Measurements from ENCODE around the gene LRRC7. TPM values are rescaled to one million over a fixed set of nuclear protein-coding genes. Genes with fewer than 3 reads are reported as not detected.

LRRC7 gene
- polyA plus RNA-seq, 1 of the 3 experiments (the other 2 are of a cell fraction), result 0.02 TPM

GRCh38 chr1:69985901-69986439, 418.2 kb downstream of the LRRC7 start:
- peaks cover 4% of the 10 kb centered on the region for H3F3A ChIP-seq (replicated peaks; ENCODE audit: insufficient read depth)
- DNase-seq, result no peak
- TF ChIP-seq CHD2 (IDR thresholded peaks at IDR 0.05; ENCODE audit: low read length, partially characterized antibody), result no peak
- peaks cover 0 to 11% of the 10 kb centered on the region in 2 experiments; a peak in 1 of 4 replicates for H3K4me1 ChIP-seq (ENCODE audit: control insufficient read depth in 1 of 2, insufficient read depth in 2 of 2, low read depth in 1 of 2, low read length in 1 of 2)
- no peak overlapping the region for H3K27ac ChIP-seq (ENCODE audit: low read depth in 2 of 2, low read length in 1 of 2)
- no peak overlapping the region for H3K4me2 ChIP-seq
- no peaks in the 10 kb centered on the region for H3K9me3 ChIP-seq
- POLR2A ChIA-PET, result no interaction called here
- H3K79me2 ChIP-seq (ENCODE audit: insufficient read depth), result no peaks in the 10 kb centered on the region
- CTCF ChIA-PET, result no interaction called here
- H3K27me3 ChIP-seq (ENCODE audit: insufficient read depth), result no peaks in the 10 kb centered on the region
- H3K36me3 ChIP-seq (replicated peaks in 1 of 2; ENCODE audit: control insufficient read depth in 1 of 2, insufficient read depth in 2 of 2, low read length in 1 of 2), result no peaks in the 10 kb centered on the region
- no peaks in the 10 kb centered on the region for H3K9me2 ChIP-seq
- no peaks in the 10 kb centered on the region for H4K20me1 ChIP-seq (ENCODE audit: insufficient read depth)
- H2AFZ ChIP-seq (ENCODE audit: low read depth), result no peak overlapping the region
- no peak overlapping the region for H3K9ac ChIP-seq
- no peak overlapping the region for H3K4me3 ChIP-seq (ENCODE audit: low read depth in 2 of 2, low read length in 1 of 2)

- CTCF ChIA-PET, result no interaction called here
- 40% methylated on average over 1 of the region's 1 CpG for WGBS (ENCODE audit: low lambda C conversion rate)
- no peaks in the 10 kb centered on the region for H3K79me2 ChIP-seq (ENCODE audit: insufficient read depth)
Measured at GRCh38 chr1:69987881-69988280, 420.2 kb downstream of the LRRC7 start.

More at GRCh38 chr1:69987881-69988280, 420.2 kb downstream of the LRRC7 start:
- Histone ChIP-seq H3K4me1 (ENCODE audit: control insufficient read depth in 1 of 2, insufficient read depth in 2 of 2, low read depth in 1 of 2, low read length in 1 of 2) (peaks cover 0 to 7% of the 10 kb centered on the region in 2 experiments; a peak in 1 of 4 replicates), H2AFZ (ENCODE audit: low read depth) (no peak overlapping the region), H3K9ac (no peak overlapping the region), H3K4me3 (ENCODE audit: low read depth in 2 of 2, low read length in 1 of 2) (no peak overlapping the region), H3K4me2 (no peak overlapping the region), H3K27ac (ENCODE audit: low read depth in 2 of 2, low read length in 1 of 2) (no peak overlapping the region), H3K36me3 (replicated peaks in 1 of 2; ENCODE audit: control insufficient read depth in 1 of 2, insufficient read depth in 2 of 2, low read length in 1 of 2) (no peaks in the 10 kb centered on the region), H3K27me3 (ENCODE audit: insufficient read depth) (no peaks in the 10 kb centered on the region), H3K9me3 (no peaks in the 10 kb centered on the region), H3F3A (replicated peaks; ENCODE audit: insufficient read depth) (peaks cover under 1% of the 10 kb centered on the region), H4K20me1 (ENCODE audit: insufficient read depth) (no peaks in the 10 kb centered on the region), H3K9me2 (no peaks in the 10 kb centered on the region)
- POLR2A ChIA-PET, result no interaction called here
- no peak for DNase-seq
- TF ChIP-seq POLR2AphosphoS5 (IDR thresholded peaks at IDR 0.05; ENCODE audit: low read depth, low read length) (no peak), TAF1 (IDR thresholded peaks at IDR 0.05; ENCODE audit: borderline replicate concordance, low read depth, low read length) (no peak), YY1 (IDR thresholded peaks at IDR 0.05; ENCODE audit: low read depth) (no peak), RAD21 (IDR thresholded peaks at IDR 0.05; ENCODE audit: low read length) (no peak), GABPA (IDR thresholded peaks at IDR 0.05; ENCODE audit: low read depth) (no peak), NRF1 (IDR thresholded peaks at IDR 0.05; ENCODE audit: low read depth, low read length) (no peak), ZBTB33 (IDR thresholded peaks at IDR 0.05; ENCODE audit: borderline replicate concordance, low read depth) (no peak), MAX (IDR thresholded peaks at IDR 0.05; ENCODE audit: low read depth) (no peak), REST (IDR thresholded peaks at IDR 0.05; ENCODE audit: low read depth, low read length) (no peak), SMC3 (IDR thresholded peaks at IDR 0.05; ENCODE audit: low read depth, low read length) (no peak), TEAD4 (IDR thresholded peaks at IDR 0.05; ENCODE audit: borderline replicate concordance, insufficient read depth) (no peak), MXI1 (IDR thresholded peaks at IDR 0.05; ENCODE audit: low read depth, low read length) (no peak), RCOR1 (IDR thresholded peaks at IDR 0.05; ENCODE audit: low read length) (no peak), SIN3A (IDR thresholded peaks at IDR 0.05; ENCODE audit: borderline replicate concordance, low read depth, low read length) (no peak)

All from SK-N-SH (cell line).